ENCODE measurements around the gene FAM3D.
"Not testable (repeated sequence)": the region's sequence is repeated elsewhere in the genome, so short reads cannot be mapped to it uniquely, and the experiment has no call there.

- TF ChIP-seq, protein P1, sequence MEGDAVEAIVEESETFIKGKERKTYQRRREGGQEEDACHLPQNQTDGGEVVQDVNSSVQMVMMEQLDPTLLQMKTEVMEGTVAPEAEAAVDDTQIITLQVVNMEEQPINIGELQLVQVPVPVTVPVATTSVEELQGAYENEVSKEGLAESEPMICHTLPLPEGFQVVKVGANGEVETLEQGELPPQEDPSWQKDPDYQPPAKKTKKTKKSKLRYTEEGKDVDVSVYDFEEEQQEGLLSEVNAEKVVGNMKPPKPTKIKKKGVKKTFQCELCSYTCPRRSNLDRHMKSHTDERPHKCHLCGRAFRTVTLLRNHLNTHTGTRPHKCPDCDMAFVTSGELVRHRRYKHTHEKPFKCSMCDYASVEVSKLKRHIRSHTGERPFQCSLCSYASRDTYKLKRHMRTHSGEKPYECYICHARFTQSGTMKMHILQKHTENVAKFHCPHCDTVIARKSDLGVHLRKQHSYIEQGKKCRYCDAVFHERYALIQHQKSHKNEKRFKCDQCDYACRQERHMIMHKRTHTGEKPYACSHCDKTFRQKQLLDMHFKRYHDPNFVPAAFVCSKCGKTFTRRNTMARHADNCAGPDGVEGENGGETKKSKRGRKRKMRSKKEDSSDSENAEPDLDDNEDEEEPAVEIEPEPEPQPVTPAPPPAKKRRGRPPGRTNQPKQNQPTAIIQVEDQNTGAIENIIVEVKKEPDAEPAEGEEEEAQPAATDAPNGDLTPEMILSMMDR (IDR thresholded peaks at IDR 0.05), result not testable (repeated sequence)
- not testable (repeated sequence) for TF ChIP-seq POLR2A (IDR thresholded peaks at IDR 0.05)
Observed at GRCh38 chr3:58704304-58704703, 37.7 kb upstream of the FAM3D start.

All from tibial nerve (tissue), 3 donors.